Kidney (tissue), 14 donors: ENCODE data around the gene NFIA. TPM values are rescaled to one million over a fixed set of nuclear protein-coding genes. Genes with fewer than 3 reads are reported as not detected.

Source experiments
- DNase-seq, 5 donors: peaks; one replicate each; pipeline ENCODE4 v3.0.0-alpha.2; 2013 to 2020
- FAIRE-seq: peaks from 2 replicates; lab custom pipeline; 2012; peaks lifted over from hg19 to GRCh38; lab: Jason Lieb, UNC
- H3K27ac ChIP-seq, 2 donors: one replicate each; pipeline ENCODE4 v1.7.0; 2013; ENCODE audit warnings: low read depth in 2 of 2, low read length in 2 of 2, inconsistent platforms in 1 of 2
- H3K27me3 ChIP-seq: one replicate; pipeline ENCODE4 v1.7.1; 2013; ENCODE audit warnings: low read length, inconsistent platforms; ENCODE audit not compliant: control insufficient read depth, insufficient read depth
- H3K36me3 ChIP-seq, 3 donors: one replicate each; pipeline versions ENCODE4 v1.7.0 to v1.7.1; 2013; ENCODE audit warnings: low read length in 3 of 3, control low read depth in 1 of 3, inconsistent platforms in 1 of 3; ENCODE audit not compliant: insufficient read depth in 3 of 3, control insufficient read depth in 2 of 3
- H3K4me1 ChIP-seq, 3 donors: one replicate each; pipeline versions ENCODE4 v1.7.0 to v1.7.1; 2013; ENCODE audit warnings: low read length in 3 of 3, inconsistent platforms in 1 of 3, low read depth in 1 of 3; ENCODE audit not compliant: control insufficient read depth in 2 of 3, insufficient read depth in 2 of 3
- H3K4me3 ChIP-seq, 3 donors: one replicate each; pipeline versions ENCODE4 v1.7.0 to v1.8.1; 2013; ENCODE audit warnings: low read length in 3 of 3, control low read depth in 1 of 3, inconsistent platforms in 1 of 3
- H3K9ac ChIP-seq, 3 donors: one replicate each; pipeline versions ENCODE4 v1.7.0 to v1.7.1; 2013; ENCODE audit warnings: low read length in 3 of 3, control low read depth in 1 of 3, inconsistent platforms in 1 of 3
- H3K9me3 ChIP-seq, 3 donors: one replicate each; pipeline versions ENCODE4 v1.7.0 to v1.7.1; 2013; ENCODE audit warnings: low read length in 3 of 3, control low read depth in 1 of 3, inconsistent platforms in 1 of 3; ENCODE audit not compliant: control insufficient read depth in 2 of 3, insufficient read depth in 1 of 3
- CTCF ChIP-seq: IDR thresholded peaks from 3 replicates; pipeline ENCODE4 v1.5.1; 2012; ENCODE audit warnings: mild to moderate bottlenecking, moderate library complexity, borderline replicate concordance; ENCODE audit not compliant: insufficient read depth; ENCODE audit errors: extremely low read depth
- intact Hi-C: fragments of 100-400 bp; cut with DNase I; formaldehyde crosslinking; loops from one replicate; pipeline ENCODE4 v1.11.1; 2022
- polyA plus RNA-seq: library from polyadenylated mRNA; stranded (reverse); fragments of 350-450 nt; fragmentation: Illumina TruSeq; extraction: RNeasy Lipid Tissue Mini Kit (QIAGEN cat#74804); gene quantifications from one replicate; pipeline ENCODE4 v1.2.3, GENCODE V29; 2014; ENCODE audit warnings: low read depth, low replicate concordance; ENCODE audit not compliant: insufficient read depth
- total RNA-seq: library from RNA; stranded (reverse); fragmentation: NEBNext Ultra II Directional; extraction: Animal tissue kit (Norgen Biotek cat#: 25700); gene quantifications from one replicate; pipeline ENCODE4 v1.2.1, GENCODE V29; 2021
- donor health status: control.
- donor health status: control.
- donor health status: control.
- donor health status: control.
- donor health status: control.
- donor health status: DM: yes; HTN: yes; CAD: no.
- donor health status: Normal renal cell carcinoma (clear cell type).

The NFIA gene
- total and polyA plus RNA-seq, 2 donors from 2014 or later: 4.8 to 87.5 TPM

- DNase-seq: no peak
- H3K36me3 ChIP-seq: no peaks in the 10 kb centered on the region
- intact Hi-C loops: no loop called here
- FAIRE-seq: no peak
- H3K9ac ChIP-seq: no peak overlapping the region
- H3K4me1 ChIP-seq: no peaks in the 10 kb centered on the region
- no peak overlapping the region for H3K27ac ChIP-seq
- H3K27me3 ChIP-seq: no peaks in the 10 kb centered on the region
- no peak overlapping the region for H3K4me3 ChIP-seq
- TF ChIP-seq CTCF: no peak
- no peaks in the 10 kb centered on the region for H3K9me3 ChIP-seq
Measured at GRCh38 chr1:61064673-61065072, 17.7 kb upstream of the NFIA start.

GRCh38 chr1:61067446-61068019, 14.8 kb upstream of the NFIA start:
- TF ChIP-seq CTCF: no peak
- intact Hi-C loops: no loop called here
- Histone ChIP-seq H3K4me3 (no peak overlapping the region), H3K27me3 (no peaks in the 10 kb centered on the region), H3K9ac (no peak overlapping the region), H3K4me1 (no peaks in the 10 kb centered on the region), H3K9me3 (no peaks in the 10 kb centered on the region), H3K27ac (no peak overlapping the region), H3K36me3 (no peaks in the 10 kb centered on the region)
- FAIRE-seq: no peak
- DNase-seq: no peak

GRCh38 chr1:61070054-61070453, 12.3 kb upstream of the NFIA start:
- FAIRE-seq: no peak

More at GRCh38 chr1:61070054-61070453, 12.3 kb upstream of the NFIA start:
- no peaks in the 10 kb centered on the region for H3K4me1 ChIP-seq
- no peak for DNase-seq
- H3K36me3 ChIP-seq: no peaks in the 10 kb centered on the region
- no peaks in the 10 kb centered on the region for H3K27me3 ChIP-seq
- no peak overlapping the region for H3K9ac ChIP-seq
- no peaks in the 10 kb centered on the region for H3K9me3 ChIP-seq
- TF ChIP-seq CTCF: no peak
- intact Hi-C loops: no loop called here
- H3K4me3 ChIP-seq: no peak overlapping the region
- H3K27ac ChIP-seq: no peak overlapping the region
